Measurements from ENCODE around the gene FAM53A.
A peak's percentile ranks its signal among the peaks of the same experiment; 100 is the strongest.
"Not testable (repeated sequence)": the region's sequence is repeated elsewhere in the genome, so short reads cannot be mapped to it uniquely, and the experiment has no call there.

FAM53A gene

DNA sequence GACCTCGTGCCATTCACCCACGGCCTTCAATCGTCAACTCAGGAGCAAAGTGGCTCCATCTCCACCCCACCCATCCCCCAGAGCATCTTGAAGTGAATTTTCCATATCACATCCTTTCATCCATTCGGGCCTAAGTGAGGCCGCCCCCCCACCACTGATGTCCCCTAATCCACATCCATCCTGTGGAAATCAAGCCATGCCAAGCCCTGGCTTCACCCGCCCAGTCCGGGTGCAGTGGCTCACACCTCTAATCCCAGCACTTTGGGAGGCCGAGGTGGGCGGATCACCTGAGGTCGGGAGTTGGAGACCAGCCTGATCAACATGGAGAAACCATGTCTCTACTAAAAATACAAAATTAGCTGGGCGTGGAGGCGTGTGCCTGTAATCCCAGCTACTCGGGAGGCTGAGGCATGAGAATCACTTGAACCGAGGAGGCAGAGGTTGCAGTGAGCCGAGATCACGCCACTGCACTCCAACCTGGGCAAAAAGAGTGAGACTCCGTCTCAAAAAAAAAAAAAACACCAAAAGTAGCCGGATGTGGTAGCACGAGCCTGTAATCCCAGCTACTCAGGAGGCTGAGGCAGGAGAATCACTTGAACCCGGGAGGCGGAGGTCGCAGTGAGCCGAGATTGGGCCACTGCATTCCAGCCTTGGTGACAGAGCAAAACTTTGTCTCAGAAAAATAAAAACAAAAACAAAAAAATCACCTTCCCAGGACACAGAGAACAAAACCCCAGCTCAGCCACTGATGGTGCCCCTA, 76.5 kb downstream of the FAM53A start:
- not testable (repeated sequence) for DNase-seq (ENCODE audit: low read depth in 3 of 3)

DNA sequence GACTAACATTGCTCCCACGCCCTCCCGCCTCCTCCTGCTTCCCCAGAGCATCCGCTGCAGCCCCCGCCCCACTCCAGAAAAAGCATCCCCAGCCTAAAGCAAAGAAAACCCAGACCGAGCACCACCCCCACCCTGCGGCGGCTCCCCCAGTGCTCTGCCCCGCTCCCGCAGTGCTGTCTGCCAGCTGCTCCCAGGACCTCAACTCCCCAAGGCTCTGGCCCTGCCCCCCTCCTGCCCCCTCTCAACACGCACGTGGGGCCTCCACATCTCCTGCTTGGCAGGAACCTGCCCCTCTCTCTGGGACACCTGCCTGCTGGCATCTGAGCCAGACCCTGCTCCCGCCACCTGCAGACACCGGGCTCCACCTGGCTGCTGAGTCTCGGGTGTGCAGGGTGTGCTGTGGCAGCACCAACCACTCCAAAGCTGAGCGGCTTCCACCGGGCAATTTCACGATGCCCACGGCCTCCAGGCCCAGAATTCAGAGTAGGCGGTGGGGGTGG, 79.4 kb downstream of the FAM53A start:
- peak in 2 of 3 experiments; percentile 14 to 22 for DNase-seq (ENCODE audit: low read depth in 3 of 3)

DNA sequence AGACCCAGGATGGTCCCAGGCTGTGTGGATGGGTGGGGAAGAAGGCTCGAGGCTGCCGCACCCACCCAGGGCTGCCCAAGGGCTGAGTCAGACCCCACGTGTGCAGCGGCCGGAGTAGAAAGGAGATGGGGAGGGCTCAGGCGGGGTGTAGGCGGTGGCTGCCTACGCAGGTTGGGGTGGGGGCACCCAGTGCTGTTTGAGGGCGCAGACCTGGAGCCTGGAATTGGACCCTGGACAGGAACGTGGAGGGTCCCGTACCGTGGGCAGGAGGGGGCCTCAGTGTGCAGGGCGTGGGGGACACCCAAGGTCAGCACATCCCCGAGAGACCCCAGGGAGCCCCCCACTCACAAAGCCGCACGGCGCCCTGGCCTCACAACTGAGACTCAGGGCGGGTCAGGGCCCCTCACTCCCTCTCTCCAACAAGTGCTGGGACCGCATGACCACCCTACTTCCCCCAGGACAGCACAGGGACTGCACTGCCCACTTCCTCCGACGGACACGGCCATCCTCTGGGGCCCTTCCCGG, 79.9 kb downstream of the FAM53A start:
- DNase-seq (ENCODE audit: low read depth in 3 of 3) = no peak

DNA sequence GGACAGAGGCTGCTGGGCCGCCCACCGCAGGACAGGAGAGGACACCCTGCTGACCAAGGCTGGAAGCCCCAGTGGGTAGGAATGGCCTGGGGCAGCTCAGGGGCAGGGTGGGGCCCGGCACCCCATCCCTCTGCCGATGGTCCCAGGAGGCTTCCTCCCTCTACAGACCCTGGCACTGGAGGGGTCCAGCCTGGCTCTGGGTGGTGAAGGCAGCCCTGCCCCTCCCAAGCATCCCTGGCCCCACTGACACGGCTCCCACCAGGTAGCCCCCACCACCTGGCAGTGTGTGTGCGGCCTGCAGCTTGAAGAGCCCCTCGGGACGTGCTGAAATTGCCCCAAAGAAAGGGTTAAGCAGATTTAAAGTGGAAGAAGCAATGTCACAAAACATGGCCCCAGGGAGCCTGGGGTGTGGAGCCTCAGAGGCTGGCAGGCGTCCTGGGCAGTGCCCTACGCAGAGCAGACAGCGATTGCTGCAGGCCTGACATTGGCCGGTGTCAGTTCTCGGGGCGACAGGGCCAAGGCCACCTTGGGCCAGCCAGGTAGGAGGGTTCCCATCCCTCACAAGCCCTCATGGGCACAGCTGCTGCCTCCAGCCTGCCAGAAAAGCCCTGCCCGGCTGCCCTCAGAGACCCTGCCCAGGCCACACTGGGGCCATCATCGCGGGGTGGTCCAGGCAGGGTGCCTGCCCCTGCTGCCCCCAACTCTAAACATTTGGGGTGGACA, 80.5 kb downstream of the FAM53A start:
- no peak for DNase-seq (ENCODE audit: low read depth in 3 of 3)

DNA sequence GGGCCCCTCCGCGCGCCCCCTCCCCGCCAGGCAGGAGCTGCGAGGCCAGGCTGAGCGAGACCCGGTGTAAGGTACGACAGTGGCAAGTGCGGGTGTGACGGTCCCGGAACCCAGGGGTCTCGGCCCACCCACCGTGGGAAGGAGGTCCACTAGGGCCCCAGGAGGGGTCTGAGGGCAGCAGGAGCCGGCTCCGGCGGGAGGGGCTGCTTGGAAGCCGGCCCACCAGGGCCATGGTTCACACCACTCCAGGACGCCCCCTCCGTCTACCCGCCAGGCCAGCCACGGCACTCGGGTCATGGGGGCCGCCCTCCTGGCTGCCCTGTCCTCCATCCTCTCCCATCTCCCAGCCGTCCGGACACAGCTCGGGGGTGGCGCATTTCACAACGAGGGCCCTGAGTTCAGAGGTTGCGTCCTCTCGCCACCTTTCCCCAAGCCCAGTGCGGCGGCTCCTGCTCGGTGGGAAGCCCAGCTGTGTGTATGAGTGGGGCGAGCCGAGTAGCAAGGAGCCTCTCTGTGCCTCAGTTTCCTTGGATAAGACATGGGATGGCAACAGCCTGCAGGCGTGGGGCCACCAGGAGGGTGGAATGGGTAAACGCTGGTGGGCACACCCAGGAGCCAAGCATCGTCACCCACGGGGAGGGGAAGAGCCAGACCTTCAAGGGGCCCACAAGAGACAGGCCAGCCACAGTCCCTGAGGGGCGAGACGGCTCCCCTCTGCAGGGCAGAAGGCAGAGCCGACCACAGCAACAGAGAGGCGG, 81.3 kb downstream of the FAM53A start:
- no peak for DNase-seq (ENCODE audit: low read depth in 3 of 3)

DNA sequence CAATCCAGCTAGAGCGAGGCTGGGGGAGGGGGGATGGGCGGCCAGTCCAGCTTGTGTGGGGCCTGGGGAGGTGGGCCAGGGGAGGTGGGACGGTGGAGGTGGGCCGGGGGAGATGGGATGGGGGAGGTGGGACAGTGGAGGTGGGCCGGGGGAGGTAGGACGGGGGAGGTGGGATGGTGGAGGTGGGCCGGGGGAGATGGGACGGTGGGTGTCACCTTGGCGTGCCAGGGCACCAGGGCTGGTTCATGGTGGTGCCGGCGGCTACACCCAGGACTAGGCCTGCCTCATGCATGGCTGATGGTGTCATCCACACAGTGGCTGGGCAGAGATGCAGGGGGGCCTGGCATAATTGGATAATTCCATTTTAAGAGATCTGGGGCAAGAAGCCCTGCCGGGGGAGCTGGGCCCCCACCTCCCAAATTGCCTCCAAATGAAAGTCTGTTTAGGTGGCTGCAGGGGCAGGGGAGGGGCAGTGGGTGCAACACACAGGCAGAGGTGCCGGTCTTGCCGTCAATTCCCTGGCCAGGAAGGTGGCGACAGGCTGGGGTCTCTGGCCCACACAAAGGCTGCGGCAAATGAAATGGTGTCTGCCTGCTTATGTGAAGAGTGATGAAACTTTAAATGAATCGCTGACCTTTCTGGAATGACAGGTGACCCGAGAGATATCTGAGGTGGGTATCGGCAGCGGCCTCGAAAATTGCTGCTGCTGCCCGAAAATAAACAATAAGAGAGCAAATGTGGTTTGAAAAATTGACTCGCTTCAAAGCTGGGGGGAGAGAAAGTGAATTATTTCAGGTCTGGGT, 82.1 kb downstream of the FAM53A start:
- no peak for DNase-seq (ENCODE audit: low read depth in 3 of 3)

DNA sequence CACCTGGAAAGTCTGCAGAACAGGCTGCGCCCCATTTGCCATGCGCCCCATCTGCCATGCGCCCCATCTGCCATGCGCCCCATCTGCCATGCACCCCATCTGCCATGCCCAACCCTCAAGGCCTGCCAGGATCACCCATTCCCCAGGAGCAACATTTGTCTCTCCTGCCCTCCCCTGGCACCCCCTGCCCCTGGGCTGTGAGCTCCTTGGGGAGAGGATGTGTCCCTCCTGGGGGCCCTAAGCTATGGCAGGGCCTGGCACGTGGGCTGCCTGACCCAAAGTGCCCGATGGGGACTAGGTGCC, 82.6 kb downstream of the FAM53A start:
- DNase-seq (ENCODE audit: low read depth in 3 of 3) = no peak

DNA sequence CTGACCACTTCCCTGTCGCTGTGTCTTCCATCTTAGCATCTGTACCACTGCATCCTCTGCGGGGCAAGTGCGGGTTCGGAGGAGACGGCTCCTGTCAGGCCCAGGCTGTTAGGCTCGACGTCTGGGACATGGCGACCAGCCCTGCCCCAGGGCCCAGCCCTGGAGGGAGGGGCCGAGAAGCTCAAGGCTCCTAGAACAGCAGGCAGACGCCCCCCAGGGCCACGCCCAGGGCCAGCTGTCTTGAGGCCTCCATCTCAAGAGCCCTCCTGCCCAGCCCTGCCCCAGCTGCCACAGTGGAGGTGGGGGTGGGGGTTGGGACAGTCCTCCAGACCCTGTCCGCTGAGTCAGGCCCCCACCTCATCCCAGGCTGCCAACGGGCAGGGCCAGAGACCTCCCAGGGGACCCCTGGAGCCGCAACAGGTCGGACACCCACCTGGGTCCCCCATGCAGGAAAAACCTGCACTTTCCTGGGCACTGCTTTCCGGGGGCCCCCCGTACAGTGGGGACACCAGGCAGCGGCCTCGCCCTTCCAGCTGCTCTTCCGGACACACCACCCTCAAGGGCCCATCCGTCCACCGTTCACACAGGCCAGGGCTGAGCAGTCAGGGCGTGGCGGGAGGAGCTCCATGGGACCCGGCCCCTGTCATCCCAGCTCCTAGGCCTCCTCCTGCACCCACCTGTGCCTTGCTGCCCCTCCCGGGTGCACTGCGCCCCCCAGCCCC, 83.1 kb downstream of the FAM53A start:
- no peak for DNase-seq (ENCODE audit: low read depth in 3 of 3)

DNA sequence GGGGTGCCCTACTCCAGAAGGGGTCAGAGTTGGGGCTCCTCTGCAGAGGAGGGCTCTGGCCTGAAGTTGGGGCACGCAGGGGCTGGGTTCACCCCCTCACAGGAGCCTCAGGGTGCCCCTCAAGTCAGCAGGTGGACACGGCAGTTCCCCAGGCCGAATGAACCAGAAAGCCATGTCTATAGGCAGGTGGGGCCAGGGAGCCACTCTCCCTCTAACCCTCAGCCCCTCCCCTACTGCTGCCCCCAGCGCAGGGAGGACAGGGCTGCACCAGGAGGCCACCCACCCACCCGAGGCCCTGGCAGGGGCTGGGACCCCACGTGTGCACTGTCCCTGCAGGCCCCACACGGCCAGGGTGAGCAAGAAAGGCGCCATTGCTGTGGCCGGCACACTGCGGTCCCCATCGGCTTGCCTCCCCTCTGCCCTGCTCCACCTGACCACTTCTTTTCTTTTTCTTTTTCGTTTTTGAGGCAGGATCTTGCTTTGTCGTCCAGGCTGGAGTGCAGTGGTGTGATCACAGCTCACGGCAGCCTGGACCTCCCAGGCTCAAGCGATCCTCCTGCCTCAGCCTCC, 83.8 kb downstream of the FAM53A start:
- DNase-seq (ENCODE audit: low read depth in 3 of 3) = no peak

DNA sequence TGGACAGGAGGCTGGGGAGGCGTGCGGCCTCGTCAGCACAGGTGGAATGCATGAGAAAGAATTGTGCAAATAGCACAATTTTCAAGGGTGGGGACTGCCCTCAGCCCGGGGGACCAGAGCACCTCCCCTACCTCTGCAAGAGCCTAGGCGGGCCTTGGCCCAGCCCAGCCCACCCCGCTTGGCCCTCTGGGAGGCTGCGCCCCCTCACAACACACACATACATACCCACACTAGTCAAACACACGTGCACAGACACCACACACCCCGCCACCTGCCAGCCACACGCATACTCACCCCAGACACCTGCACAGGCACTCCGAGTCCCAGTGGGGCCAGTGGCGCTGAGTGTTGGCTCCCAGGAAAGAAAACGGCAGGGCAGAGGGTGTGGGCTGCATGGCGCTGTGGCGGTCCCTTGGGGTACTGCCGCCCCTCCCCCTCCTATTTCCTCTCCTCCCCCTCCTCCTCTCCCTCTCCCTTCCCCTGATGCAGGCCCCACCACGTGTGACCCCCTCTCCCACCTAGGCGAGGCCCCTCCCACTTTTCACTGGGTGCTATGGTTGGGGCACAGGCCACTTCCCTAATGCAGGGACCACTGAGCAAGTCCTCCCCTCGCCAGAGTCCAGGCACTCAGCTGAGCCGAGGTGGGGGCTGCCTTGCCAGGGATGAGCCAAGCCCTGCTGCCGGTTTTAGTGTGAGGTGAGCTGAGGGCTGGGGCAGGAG, 84.5 kb downstream of the FAM53A start:
- no peak for DNase-seq (ENCODE audit: low read depth in 3 of 3)

DNA sequence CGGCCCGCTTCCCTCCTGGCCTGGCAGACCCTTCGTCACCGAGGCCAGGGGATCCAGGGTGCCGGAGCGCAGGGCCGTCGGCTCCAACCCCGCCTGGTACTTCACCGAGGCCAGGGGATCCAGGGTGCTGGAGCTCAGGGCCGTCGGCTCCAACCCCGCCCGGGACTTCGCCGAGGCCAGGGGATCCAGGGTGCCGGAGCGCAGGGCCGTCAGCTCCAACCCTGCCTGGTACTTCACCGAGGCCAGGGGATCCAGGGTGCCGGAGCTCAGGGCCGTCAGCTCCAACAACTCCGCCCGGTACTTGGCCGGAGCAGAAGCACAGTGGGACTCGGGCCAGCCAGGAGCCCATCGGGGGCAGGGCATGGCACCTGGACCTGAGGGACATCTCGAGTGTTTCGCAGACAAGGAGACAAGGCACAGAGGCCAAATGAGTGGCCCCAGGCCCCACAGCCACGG, 85.1 kb downstream of the FAM53A start:
- no peak for DNase-seq (ENCODE audit: low read depth in 3 of 3)

DNA sequence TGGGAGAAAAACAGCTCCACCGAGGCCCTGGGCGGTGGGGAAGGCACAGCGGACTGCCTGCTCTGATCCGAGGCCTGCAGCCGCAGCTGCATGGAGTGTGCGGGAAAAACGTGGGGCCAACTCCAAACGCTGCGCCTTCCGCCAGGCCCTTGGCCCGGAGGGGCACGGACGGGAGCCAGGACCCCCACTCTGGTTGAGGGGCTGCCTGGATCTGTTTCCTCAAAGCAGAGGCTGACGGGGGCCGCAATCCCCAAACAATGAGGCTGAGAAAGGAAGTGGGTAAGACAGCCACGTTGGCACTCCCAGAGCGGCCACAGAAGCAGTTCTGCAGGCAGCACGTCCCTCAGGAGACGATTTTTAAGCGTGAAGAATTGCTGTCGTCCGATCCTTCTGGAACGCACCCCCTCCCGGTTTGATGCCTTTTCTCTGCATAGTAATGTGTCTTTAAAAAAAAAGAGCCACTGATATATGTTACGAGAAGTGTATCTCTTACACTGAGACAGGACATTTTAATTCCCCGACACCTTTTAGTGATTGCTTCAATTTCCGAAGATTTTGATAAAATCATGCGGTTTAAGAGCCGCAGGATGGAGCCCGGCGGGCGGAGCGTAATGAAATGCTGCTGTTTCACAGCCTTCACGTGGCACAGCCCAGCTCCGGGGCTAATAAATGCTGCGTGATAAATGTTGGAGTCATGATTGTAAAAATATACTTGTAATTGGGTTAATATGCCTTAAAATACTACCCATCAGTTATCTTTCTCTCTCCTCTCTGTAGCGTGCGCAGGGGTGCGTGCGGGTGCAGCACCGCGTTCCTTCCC, 85.7 kb downstream of the FAM53A start:
- no peak for DNase-seq (ENCODE audit: low read depth in 3 of 3)

DNA sequence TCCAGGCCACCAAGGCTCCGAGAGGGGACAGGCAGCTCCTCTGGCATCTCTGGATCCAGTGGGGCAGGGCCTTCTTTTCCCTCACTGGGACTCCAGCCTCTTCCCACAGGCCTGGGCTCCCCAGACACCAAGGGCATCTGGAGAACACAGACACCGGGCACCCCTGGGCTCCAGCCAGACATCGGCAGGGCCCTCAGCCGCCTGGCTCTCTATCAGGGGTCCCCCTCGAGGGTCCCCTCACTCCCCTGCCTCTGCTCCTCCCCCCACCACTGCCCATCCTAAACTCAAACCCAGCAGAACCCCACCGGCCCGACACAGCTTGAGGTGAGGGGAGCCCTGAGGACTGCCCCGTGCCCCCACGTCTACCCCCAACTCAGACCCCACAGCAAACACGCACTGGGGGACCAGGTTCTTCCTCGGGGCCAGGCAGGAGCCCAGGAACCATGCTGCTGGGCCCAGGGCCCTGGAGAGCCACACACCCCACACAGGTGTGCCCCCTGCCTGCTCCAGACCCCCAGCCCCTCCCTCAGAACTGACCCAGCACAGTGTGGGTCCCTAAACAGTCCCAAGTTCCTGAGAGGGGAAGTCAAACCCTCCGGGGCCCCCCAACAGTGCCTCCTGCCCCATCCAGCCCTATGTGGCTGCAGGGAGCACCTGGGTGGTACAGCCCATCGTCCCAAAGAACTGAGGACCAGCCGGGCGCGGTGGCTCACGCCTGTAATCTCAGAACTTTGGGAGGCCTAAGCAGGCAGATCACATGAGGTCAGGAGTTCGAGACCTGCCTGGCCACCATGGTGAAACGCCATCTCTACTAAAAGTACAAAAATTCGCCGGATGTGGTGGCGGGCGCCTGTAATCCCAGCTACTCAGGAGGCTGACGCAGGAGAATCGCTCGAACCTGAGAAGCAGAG, 86.8 kb downstream of the FAM53A start:
- DNase-seq (ENCODE audit: low read depth in 3 of 3) = no peak

DNA sequence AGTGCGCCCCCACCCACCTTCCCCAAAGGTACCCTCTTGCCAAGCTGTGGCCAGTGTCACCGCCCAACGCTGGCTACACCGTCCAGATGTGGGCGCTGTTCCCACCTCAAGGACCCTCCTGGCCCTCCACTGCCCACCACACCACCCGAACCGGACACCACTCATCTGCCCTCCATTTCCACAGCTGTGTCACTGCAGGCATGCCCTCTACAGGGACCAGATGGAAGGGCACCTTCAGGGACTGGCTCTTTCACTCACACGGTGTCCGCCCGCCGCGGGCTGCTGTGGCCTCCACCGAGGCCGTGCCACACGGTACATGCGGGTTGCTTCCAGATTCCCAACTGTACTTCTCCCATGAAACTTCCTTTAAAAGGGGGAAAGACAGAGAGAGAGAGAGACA, 87.7 kb downstream of the FAM53A start:
- no peak for DNase-seq (ENCODE audit: low read depth in 3 of 3)

DNA sequence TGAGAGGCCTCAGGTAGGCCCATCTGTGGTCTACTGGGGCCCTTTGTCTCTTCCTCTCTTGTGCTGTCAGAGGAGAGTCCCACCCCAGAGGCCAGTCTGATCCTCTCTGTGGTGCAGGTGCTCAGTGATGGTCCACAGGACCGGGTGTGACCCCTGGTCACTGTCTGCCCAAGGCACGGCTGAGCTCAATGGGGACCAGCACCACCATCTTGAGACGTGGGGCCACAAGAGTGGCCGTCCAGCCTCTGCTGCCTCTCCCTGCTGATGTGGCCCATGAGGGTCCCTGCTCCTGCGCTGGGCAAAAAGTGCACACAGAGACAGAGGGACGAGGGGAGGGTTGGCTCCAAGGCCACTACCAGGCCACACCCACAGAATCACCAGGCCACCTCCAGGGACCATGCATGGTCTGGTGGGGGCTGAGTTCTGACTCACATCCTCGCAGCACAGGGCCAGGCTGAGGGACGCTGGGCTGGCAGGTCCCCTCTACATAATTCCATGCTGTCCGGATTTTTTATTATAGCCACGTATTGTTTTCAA, 88.3 kb downstream of the FAM53A start:
- DNase-seq (ENCODE audit: low read depth in 3 of 3) = no peak

DNA sequence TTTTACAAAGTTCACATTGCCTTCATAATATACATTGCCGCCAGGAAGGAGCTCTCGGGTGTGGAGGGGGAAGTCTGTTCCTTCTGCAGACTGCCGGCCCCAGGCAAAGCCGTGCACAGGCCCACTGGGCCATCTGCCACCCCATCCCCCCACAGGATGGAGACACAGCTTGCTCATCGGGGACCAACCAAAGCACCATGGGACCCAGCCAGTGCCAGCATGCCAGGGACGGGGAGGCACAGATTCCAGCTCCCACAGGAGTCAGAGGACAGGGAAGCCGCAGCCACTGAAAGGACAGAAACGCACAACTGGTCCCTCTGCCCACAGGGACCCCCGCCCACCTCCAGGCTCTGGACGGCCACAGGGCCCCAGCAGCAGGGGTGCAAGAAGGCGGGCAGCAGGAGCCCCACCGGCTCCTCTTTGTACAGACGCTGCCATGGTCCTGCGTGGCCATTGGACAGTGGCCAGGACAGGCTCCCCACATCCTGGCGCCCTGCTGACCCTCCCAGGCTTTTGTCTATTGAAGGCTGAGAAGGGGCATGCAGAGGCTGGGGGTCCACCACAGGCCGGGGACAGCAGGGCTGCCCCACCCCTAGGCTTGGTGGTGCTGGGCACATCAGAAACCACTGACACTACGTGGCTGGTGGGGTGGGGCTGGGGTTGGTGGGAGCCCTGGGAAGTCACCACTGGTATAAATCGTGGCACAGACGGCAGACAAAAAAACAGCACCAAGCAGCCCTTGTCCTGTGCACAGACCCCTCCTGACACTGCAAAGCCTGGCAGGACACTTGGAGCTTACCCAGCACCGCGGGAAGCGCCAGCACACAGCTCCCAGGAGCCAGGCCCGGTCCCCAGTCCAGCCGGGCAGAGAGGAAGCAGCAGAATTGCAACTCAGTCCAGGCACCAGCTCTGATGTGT, 89.0 kb downstream of the FAM53A start:
- DNase-seq (ENCODE audit: low read depth in 3 of 3) = no peak

Measured in stimulated activated CD4-positive, alpha-beta T cell treated with anti-CD3 and anti-CD28 coated beads, TNF-alpha, amount 100 ng/mL, for 24 hours (primary cell).